Lower leg skin (tissue), 3 donors: ENCODE measurements around the gene TAGLN2.

Source experiments
- CTCF ChIP-seq, 3 donors: fragments of 450-650 bp; IDR thresholded peaks; one replicate each; pipeline ENCODE4 v1.5.1; 2016; ENCODE audit warnings: antibody characterized with exemption in 3 of 3, mild to moderate bottlenecking in 3 of 3, moderate library complexity in 2 of 3
- POLR2A ChIP-seq, 2 donors: fragments of 450-650 bp; IDR thresholded peaks; one replicate each; pipeline ENCODE4 v1.6.1; 2016 to 2017; ENCODE audit warnings: antibody characterized with exemption in 2 of 2, mild to moderate bottlenecking in 1 of 2, moderate library complexity in 1 of 2

- TF ChIP-seq CTCF (IDR thresholded peaks at IDR 0.05) (no peak), POLR2A (IDR thresholded peaks at IDR 0.05) (no peak)
These were observed 2.0 kb upstream of the TAGLN2 start for GRCh38 chr1:159927211-159927848.
